Chondrocyte (in vitro differentiated cells): ENCODE measurements around the gene BRWD1. TPM values are rescaled to one million over a fixed set of nuclear protein-coding genes. Genes with fewer than 3 reads are reported as not detected.

ENCODE experiments used
- DNase-seq: peaks from one replicate; pipeline ENCODE4 v3.0.0; 2021; ENCODE audit warnings: mixed read lengths, low spot score
- H3K27ac Mint-ChIP-seq: one replicate; pipeline ENCODE4 v1.8.0; 2021; ENCODE audit warnings: mild to moderate bottlenecking, moderate library complexity, mixed read lengths; ENCODE audit not compliant: unreplicated experiment
- H3K27me3 Mint-ChIP-seq: 2 replicates; pipeline ENCODE4 v1.8.0; 2021; ENCODE audit warnings: low read depth, mixed read lengths
- H3K36me3 Mint-ChIP-seq: 2 replicates; pipeline ENCODE4 v1.8.0; 2021; ENCODE audit warnings: low read depth, mixed read lengths
- H3K4me1 Mint-ChIP-seq: 2 replicates; pipeline ENCODE4 v1.8.0; 2021; ENCODE audit warnings: low read depth, mild to moderate bottlenecking, mixed read lengths
- H3K4me3 Mint-ChIP-seq: one replicate; pipeline ENCODE4 v1.8.0; 2021; ENCODE audit warnings: mild to moderate bottlenecking, moderate library complexity, mixed read lengths; ENCODE audit not compliant: unreplicated experiment
- H3K9me3 Mint-ChIP-seq: 2 replicates; pipeline ENCODE4 v1.8.0; 2021; ENCODE audit warnings: low read depth, mixed read lengths
- total RNA-seq: library from RNA; stranded (reverse); gene quantifications from 3 replicates; pipeline ENCODE4 v1.2.1, GENCODE V29; 2021
- TF ChIP-seq, protein P1 (sequence below): fragments of 200-600 bp; sonication (generic); IDR thresholded peaks from 2 replicates; pipeline ENCODE4 v1.5.0; 2021; ENCODE audit warnings: antibody characterized with exemption, mild to moderate bottlenecking, moderate library complexity

BRWD1 gene
- total RNA-seq, 1 donor from 2014 or later, result 26.5 TPM

- Mint-ChIP-seq H3K9me3 (no peaks in the 10 kb centered on the region), H3K27me3 (no peaks in the 10 kb centered on the region), H3K36me3 (peaks cover 28% of the 10 kb centered on the region), H3K4me1 (peaks cover 38% of the 10 kb centered on the region), H3K4me3 (peak overlapping the region; percentile 85), H3K27ac (peak overlapping the region; percentile 72)
- TF ChIP-seq, protein P1, sequence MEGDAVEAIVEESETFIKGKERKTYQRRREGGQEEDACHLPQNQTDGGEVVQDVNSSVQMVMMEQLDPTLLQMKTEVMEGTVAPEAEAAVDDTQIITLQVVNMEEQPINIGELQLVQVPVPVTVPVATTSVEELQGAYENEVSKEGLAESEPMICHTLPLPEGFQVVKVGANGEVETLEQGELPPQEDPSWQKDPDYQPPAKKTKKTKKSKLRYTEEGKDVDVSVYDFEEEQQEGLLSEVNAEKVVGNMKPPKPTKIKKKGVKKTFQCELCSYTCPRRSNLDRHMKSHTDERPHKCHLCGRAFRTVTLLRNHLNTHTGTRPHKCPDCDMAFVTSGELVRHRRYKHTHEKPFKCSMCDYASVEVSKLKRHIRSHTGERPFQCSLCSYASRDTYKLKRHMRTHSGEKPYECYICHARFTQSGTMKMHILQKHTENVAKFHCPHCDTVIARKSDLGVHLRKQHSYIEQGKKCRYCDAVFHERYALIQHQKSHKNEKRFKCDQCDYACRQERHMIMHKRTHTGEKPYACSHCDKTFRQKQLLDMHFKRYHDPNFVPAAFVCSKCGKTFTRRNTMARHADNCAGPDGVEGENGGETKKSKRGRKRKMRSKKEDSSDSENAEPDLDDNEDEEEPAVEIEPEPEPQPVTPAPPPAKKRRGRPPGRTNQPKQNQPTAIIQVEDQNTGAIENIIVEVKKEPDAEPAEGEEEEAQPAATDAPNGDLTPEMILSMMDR, result no peak
- no peak for DNase-seq
Observed at GRCh38 chr21:39346206-39346605, 32.8 kb upstream of the BRWD1 start.

- Mint-ChIP-seq H3K27ac (no peak overlapping the region), H3K4me1 (peaks cover 38% of the 10 kb centered on the region), H3K27me3 (no peaks in the 10 kb centered on the region), H3K9me3 (no peaks in the 10 kb centered on the region), H3K4me3 (no peak overlapping the region), H3K36me3 (peaks cover 32% of the 10 kb centered on the region)
- no peak for DNase-seq
- TF ChIP-seq, protein P1, result no peak
Observed at GRCh38 chr21:39345440-39345839, 32.0 kb upstream of the BRWD1 start.

DNA sequence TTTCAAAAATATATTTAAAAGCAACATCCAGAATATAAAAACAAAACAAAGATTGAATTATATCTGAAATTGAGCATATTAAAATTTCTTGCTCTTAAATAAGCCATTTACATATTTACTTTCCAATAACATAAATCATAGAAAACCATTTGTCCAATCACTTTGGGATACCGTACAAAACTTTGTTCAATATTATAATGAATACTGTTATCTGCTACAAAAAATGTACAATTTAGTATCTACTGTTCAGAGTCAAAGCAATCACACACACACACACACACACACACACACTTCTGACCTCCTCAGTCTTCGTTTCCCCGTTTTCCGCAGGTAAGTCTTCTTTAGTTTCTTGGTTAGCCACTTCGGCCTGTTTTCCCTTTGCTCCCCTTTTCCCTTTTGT, 31.4 kb upstream of the BRWD1 start:
- peaks cover 32% of the 10 kb centered on the region for H3K36me3 Mint-ChIP-seq
- no peaks in the 10 kb centered on the region for H3K9me3 Mint-ChIP-seq
- H3K4me3 Mint-ChIP-seq, result peak overlapping the region; percentile 14
- no peak overlapping the region for H3K27ac Mint-ChIP-seq
- no peaks in the 10 kb centered on the region for H3K27me3 Mint-ChIP-seq
- TF ChIP-seq, protein P1, result no peak
- H3K4me1 Mint-ChIP-seq, result peaks cover 32% of the 10 kb centered on the region
- DNase-seq, result no peak

DNA sequence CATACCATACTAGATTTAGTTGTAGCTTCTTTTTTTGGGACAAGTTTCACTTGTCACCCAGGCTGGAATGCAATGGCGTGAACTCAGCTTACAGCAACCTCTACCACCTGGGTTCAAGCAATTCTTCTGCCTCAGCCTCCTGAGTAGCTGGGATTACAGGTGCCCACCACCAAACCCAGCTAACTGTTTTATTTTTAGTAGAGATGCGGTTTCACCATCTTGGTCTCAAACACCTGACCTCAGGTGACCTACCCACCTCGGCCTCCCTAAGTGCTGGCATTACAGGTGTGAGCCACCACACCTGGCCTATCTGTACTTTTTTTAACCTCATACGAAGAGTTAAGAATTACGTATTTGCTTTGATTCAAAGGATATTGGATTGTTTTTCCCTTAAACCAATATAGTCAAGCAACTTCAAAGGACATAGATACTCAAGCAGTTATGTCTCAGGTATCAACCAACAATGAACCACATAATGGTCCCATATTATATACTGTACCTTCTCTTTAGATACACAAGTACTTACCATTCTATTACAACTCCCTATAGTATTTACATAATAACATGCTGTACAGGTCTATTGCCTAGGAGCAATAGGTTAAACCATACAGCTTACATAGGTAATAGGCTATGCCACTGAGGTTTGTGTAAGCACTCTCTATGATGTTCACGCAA, 28.0 kb upstream of the BRWD1 start:
- no peaks in the 10 kb centered on the region for H3K27me3 Mint-ChIP-seq
- peaks cover 19% of the 10 kb centered on the region for H3K4me1 Mint-ChIP-seq
- no peaks in the 10 kb centered on the region for H3K9me3 Mint-ChIP-seq
- H3K4me3 Mint-ChIP-seq, result no peak overlapping the region
- no peak for DNase-seq
- TF ChIP-seq, protein P1, result no peak
- no peak overlapping the region for H3K27ac Mint-ChIP-seq
- H3K36me3 Mint-ChIP-seq, result peaks cover 26% of the 10 kb centered on the region

- peaks cover 25% of the 10 kb centered on the region for H3K36me3 Mint-ChIP-seq
- no peak overlapping the region for H3K27ac Mint-ChIP-seq
- TF ChIP-seq, protein P1, result no peak
Observed at GRCh38 chr21:39340687-39341086, 27.3 kb upstream of the BRWD1 start.

More at GRCh38 chr21:39340687-39341086, 27.3 kb upstream of the BRWD1 start:
- Mint-ChIP-seq H3K4me3 (no peak overlapping the region), H3K27me3 (no peaks in the 10 kb centered on the region), H3K4me1 (peaks cover 12% of the 10 kb centered on the region), H3K9me3 (no peaks in the 10 kb centered on the region)
- no peak for DNase-seq
